Keratinocyte (primary cell): Measurements from ENCODE around the gene ETHE1. TPM values are rescaled to one million over a fixed set of nuclear protein-coding genes. Genes with fewer than 3 reads are reported as not detected.

Experiments used
- DNase-seq: peaks from one replicate; pipeline ENCODE4 v3.0.0-alpha.2; 2011; ENCODE audit warnings: low read depth, missing footprints, low spot score
- FAIRE-seq: peaks from 2 replicates; lab custom pipeline; 2011; peaks lifted over from hg19 to GRCh38; lab: Jason Lieb, UNC
- H2AFZ ChIP-seq: 2 replicates; pipeline ENCODE4 v1.6.0; 2012; ENCODE audit warnings: low read length, control low read depth, inconsistent platforms; ENCODE audit not compliant: control insufficient read depth
- H3K27ac ChIP-seq: 2 replicates; pipeline ENCODE4 v1.5.1; 2011; ENCODE audit warnings: low read length; ENCODE audit not compliant: control insufficient read depth, insufficient read depth
- H3K27me3 ChIP-seq: 3 replicates; pipeline ENCODE4 v1.6.0; 2011; ENCODE audit warnings: low read length; ENCODE audit not compliant: control insufficient read depth, insufficient read depth; ENCODE audit errors: extremely low read depth
- H3K36me3 ChIP-seq, 2 experiments: 2 replicates in 1 of 2; 3 replicates in 1 of 2; pipeline ENCODE4 v1.5.1; 2011; ENCODE audit warnings: low read length in 2 of 2, mild to moderate bottlenecking in 1 of 2; ENCODE audit not compliant: control insufficient read depth in 2 of 2, insufficient read depth in 2 of 2; ENCODE audit errors: extremely low read depth in 1 of 2
- H3K4me1 ChIP-seq: 3 replicates; pipeline ENCODE4 v1.5.1; 2011; ENCODE audit warnings: low read length; ENCODE audit not compliant: control insufficient read depth, insufficient read depth; ENCODE audit errors: extremely low read depth
- H3K4me2 ChIP-seq: 3 replicates; pipeline ENCODE4 v1.6.0; 2011; ENCODE audit warnings: low read depth, low read length; ENCODE audit not compliant: control insufficient read depth, insufficient read depth; ENCODE audit errors: extremely low read depth
- H3K4me3 ChIP-seq, 3 experiments: fragments of 200-600 bp in 1 of 3; sonication (generic) in 1 of 3; 2 replicates in 2 of 3; 3 replicates in 1 of 3; pipeline ENCODE4 v1.5.1; 2011 to 2016; ENCODE audit warnings: low read length in 3 of 3, mild to moderate bottlenecking in 3 of 3, control low read depth in 2 of 3, inconsistent platforms in 1 of 3, low read depth in 1 of 3, mixed read lengths in 1 of 3, mixed run types in 1 of 3, moderate library complexity in 1 of 3; ENCODE audit not compliant: control insufficient read depth in 2 of 3, insufficient read depth in 2 of 3; ENCODE audit errors: extremely low read depth in 1 of 3
- H3K79me2 ChIP-seq: 2 replicates; pipeline ENCODE4 v1.6.0; 2012; ENCODE audit warnings: low read length; ENCODE audit not compliant: control insufficient read depth, insufficient read depth
- H3K9ac ChIP-seq: 3 replicates; pipeline ENCODE4 v1.6.0; 2011; ENCODE audit warnings: low read length; ENCODE audit not compliant: control insufficient read depth, insufficient read depth; ENCODE audit errors: extremely low read depth
- H3K9me1 ChIP-seq: 3 replicates; pipeline ENCODE4 v1.6.0; 2011; ENCODE audit warnings: low read length; ENCODE audit not compliant: control insufficient read depth, insufficient read depth; ENCODE audit errors: extremely low read depth
- H3K9me3 ChIP-seq: 2 replicates; pipeline ENCODE4 v1.5.1; 2012; ENCODE audit warnings: low read depth, low read length; ENCODE audit not compliant: control insufficient read depth
- H4K20me1 ChIP-seq: 3 replicates; pipeline ENCODE4 v1.6.0; 2011; ENCODE audit warnings: low read length; ENCODE audit not compliant: control insufficient read depth, insufficient read depth; ENCODE audit errors: extremely low read depth
- EZH2 ChIP-seq: IDR thresholded peaks from one replicate; pipeline ENCODE4 v1.6.1; 2012; ENCODE audit warnings: inconsistent platforms, mild to moderate bottlenecking, low read length, moderate library complexity
- dilution Hi-C: fragments of 300-500 bp; cut with MboI; formaldehyde crosslinking; loops from one replicate; pipeline ENCODE4 v1.7.0; 2020; ENCODE audit warnings: low sequenced_read_pairs; ENCODE audit not compliant: extremely low pct_ligation_motif_present
- polyA plus RNA-seq, 5 experiments: library from polyadenylated mRNA; depleted of rRNA in 3 of 5; stranded (reverse) in 3 of 5; stranded (forward) in 1 of 5; unstranded in 1 of 5; fragments of >200 nt; gene quantifications; 1 replicate in 1 of 5; 2 replicates in 3 of 5; 3 replicates in 1 of 5; pipeline versions ENCODE4 v1.2.1 to v1.2.3, GENCODE V29; 2011 to 2012; ENCODE audit warnings: missing spikeins in 2 of 5, low read depth in 1 of 5, low replicate concordance in 1 of 5
- TF ChIP-seq, protein P1 (sequence below), 3 experiments: IDR thresholded peaks in 1 of 3; conservative IDR thresholded peaks in 1 of 3; optimal IDR thresholded peaks in 1 of 3; 2 replicates in 2 of 3; 3 replicates in 1 of 3; pipeline versions ENCODE3 to v1.5.1; 2011; ENCODE audit warnings: low read length in 3 of 3, mild to moderate bottlenecking in 3 of 3, moderate library complexity in 2 of 3, control low read depth in 1 of 3, inconsistent platforms in 1 of 3; ENCODE audit not compliant: insufficient read depth in 2 of 3; ENCODE audit errors: extremely low read depth in 1 of 3

Gene ETHE1
- polyA plus RNA-seq, 1 donor (not counting 4 experiments of a cell fraction or from before 2014, with no cell fraction given) = 234 TPM

DNA sequence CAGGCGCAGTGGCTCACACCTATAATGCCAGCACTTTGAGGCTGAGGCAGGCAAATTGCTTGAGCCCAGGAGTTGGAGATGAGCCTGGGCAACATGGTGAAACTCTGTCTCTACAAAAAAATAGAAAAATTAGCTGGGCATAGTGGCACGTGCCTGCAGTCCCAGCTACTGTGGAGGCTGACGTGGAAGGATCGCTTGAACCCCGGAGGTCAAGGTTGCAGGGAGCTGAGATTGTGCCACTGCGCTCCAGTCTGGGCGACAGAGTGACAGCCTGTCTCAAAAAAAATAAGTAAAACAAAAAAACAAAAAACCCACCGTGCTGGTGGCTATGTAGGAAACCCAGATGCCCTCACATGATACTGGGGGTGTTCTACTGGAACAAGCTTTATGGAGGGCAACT is 38.8 kb downstream of the ETHE1 start:
- dilution Hi-C loops = no loop called here
- H3K27ac ChIP-seq = no peak overlapping the region
- no peaks in the 10 kb centered on the region for H3K9me3 ChIP-seq
- H3K9me1 ChIP-seq = no peaks in the 10 kb centered on the region
- H3K4me3 ChIP-seq = no peak overlapping the region
- H3K36me3 ChIP-seq = peaks cover 0 to 8% of the 10 kb centered on the region in 2 experiments
- no peaks in the 10 kb centered on the region for H3K79me2 ChIP-seq
- FAIRE-seq (no peak), DNase-seq (no peak)
- H3K4me1 ChIP-seq = no peaks in the 10 kb centered on the region
- TF ChIP-seq, protein P1, sequence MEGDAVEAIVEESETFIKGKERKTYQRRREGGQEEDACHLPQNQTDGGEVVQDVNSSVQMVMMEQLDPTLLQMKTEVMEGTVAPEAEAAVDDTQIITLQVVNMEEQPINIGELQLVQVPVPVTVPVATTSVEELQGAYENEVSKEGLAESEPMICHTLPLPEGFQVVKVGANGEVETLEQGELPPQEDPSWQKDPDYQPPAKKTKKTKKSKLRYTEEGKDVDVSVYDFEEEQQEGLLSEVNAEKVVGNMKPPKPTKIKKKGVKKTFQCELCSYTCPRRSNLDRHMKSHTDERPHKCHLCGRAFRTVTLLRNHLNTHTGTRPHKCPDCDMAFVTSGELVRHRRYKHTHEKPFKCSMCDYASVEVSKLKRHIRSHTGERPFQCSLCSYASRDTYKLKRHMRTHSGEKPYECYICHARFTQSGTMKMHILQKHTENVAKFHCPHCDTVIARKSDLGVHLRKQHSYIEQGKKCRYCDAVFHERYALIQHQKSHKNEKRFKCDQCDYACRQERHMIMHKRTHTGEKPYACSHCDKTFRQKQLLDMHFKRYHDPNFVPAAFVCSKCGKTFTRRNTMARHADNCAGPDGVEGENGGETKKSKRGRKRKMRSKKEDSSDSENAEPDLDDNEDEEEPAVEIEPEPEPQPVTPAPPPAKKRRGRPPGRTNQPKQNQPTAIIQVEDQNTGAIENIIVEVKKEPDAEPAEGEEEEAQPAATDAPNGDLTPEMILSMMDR (optimal IDR thresholded peaks at IDR 0.05 in 1 of 3, IDR thresholded peaks at IDR 0.05 in 1 of 3, conservative IDR thresholded peaks at IDR 0.05 in 1 of 3; ENCODE audit: extremely low read depth in 1 of 3, insufficient read depth in 2 of 3, low read length in 3 of 3) = no peak
- TF ChIP-seq EZH2 = no peak
- no peaks in the 10 kb centered on the region for H4K20me1 ChIP-seq
- H3K27me3 ChIP-seq = no peaks in the 10 kb centered on the region
- no peak overlapping the region for H3K4me2 ChIP-seq
- H2AFZ ChIP-seq = no peak overlapping the region
- no peak overlapping the region for H3K9ac ChIP-seq

DNA sequence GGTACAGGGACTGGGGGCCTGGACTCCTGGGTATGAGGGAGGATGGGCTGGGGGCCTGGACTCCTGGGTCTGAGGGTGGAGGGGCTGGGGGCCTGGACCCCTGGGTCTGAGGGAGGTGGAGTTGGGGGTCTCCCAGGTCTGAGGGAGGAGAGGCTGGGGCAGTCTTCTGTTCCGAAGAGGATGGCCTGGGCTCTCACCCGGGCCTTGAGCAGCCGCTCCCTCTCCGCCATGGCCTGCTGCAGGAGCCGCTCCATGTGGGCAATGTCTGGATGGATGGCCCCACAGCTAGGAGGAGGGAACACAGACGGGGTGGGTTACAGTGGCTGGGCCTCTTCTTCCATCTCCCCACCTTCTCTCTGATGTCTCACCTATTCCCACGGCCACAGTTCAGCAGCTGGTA is 40.6 kb downstream of the ETHE1 start:
- Histone ChIP-seq H2AFZ (no peak overlapping the region), H3K36me3 (peaks cover 0 to 11% of the 10 kb centered on the region in 2 experiments), H4K20me1 (no peaks in the 10 kb centered on the region), H3K27me3 (no peaks in the 10 kb centered on the region), H3K4me3 (no peak overlapping the region), H3K9me3 (no peaks in the 10 kb centered on the region), H3K9ac (no peak overlapping the region), H3K4me2 (no peak overlapping the region), H3K79me2 (no peaks in the 10 kb centered on the region), H3K27ac (no peak overlapping the region), H3K4me1 (no peaks in the 10 kb centered on the region), H3K9me1 (no peaks in the 10 kb centered on the region)
- TF ChIP-seq EZH2 = no peak
- TF ChIP-seq, protein P1 (optimal IDR thresholded peaks at IDR 0.05 in 1 of 3, IDR thresholded peaks at IDR 0.05 in 1 of 3, conservative IDR thresholded peaks at IDR 0.05 in 1 of 3; ENCODE audit: extremely low read depth in 1 of 3, insufficient read depth in 2 of 3, low read length in 3 of 3) = no peak
- no peak for DNase-seq
- no peak for FAIRE-seq
- dilution Hi-C loops = no loop called here
